GM18519 (cell line): ENCODE data around the gene TAMM41.
"Not testable (repeated sequence)": the region's sequence is repeated elsewhere in the genome, so short reads cannot be mapped to it uniquely, and the experiment has no call there.

ENCODE experiments used
- ATAC-seq: cut with Tn5 transposase; IDR thresholded peaks from one replicate; pipeline ENCODE4 v1.9.1; 2021; ENCODE audit warnings: mild to moderate bottlenecking, moderate library complexity; ENCODE audit not compliant: unreplicated experiment, low FRiP score

The TAMM41 gene

GRCh38 chr3:11846281-11847266, at the start of gene TAMM41:
Gene TAMM41, minus strand, starts transcription at chr3:11846885. Its CDS starts 249 bp downstream, at chr3:11846636.
- peak; percentile 100 for ATAC-seq

GRCh38 chr3:11878837-11879236, 32.2 kb upstream of the TAMM41 start:
- ATAC-seq = no peak

- not testable (repeated sequence) for ATAC-seq
Observed at GRCh38 chr3:11874707-11875106, 28.0 kb upstream of the TAMM41 start.

GRCh38 chr3:11863739-11864138, 17.1 kb upstream of the TAMM41 start:
- ATAC-seq = not testable (repeated sequence)

GRCh38 chr3:11862584-11862983, 15.9 kb upstream of the TAMM41 start:
- not testable (repeated sequence) for ATAC-seq

GRCh38 chr3:11862145-11862544, 15.5 kb upstream of the TAMM41 start:
- not testable (repeated sequence) for ATAC-seq

GRCh38 chr3:11860213-11860612, 13.5 kb upstream of the TAMM41 start:
- not testable (repeated sequence) for ATAC-seq

- ATAC-seq = no peak
Observed at GRCh38 chr3:11853450-11853849, 6.8 kb upstream of the TAMM41 start.

GRCh38 chr3:11850003-11850402, 3.3 kb upstream of the TAMM41 start:
- ATAC-seq = no peak

- no peak for ATAC-seq
Observed at GRCh38 chr3:11847607-11848006, 922 bp upstream of the TAMM41 start.

GRCh38 chr3:11845651-11846050, 1.0 kb downstream of the TAMM41 start:
- no peak for ATAC-seq

- ATAC-seq = no peak
Observed at GRCh38 chr3:11844891-11845290, 1.8 kb downstream of the TAMM41 start.

- ATAC-seq = no peak
Observed at GRCh38 chr3:11835028-11835639, 11.6 kb downstream of the TAMM41 start.

GRCh38 chr3:11832981-11833905, 13.4 kb downstream of the TAMM41 start:
- ATAC-seq = no peak

GRCh38 chr3:11829416-11829815, 17.3 kb downstream of the TAMM41 start:
- ATAC-seq = no peak

- no peak for ATAC-seq
Observed at GRCh38 chr3:11826628-11827265, 19.9 kb downstream of the TAMM41 start.

- no peak for ATAC-seq
Observed at GRCh38 chr3:11825301-11825700, 21.4 kb downstream of the TAMM41 start.

GRCh38 chr3:11820531-11821041, 26.1 kb downstream of the TAMM41 start:
- no peak for ATAC-seq

- no peak for ATAC-seq
Observed at GRCh38 chr3:11819146-11819689, 27.5 kb downstream of the TAMM41 start.

GRCh38 chr3:11818033-11818432, 28.7 kb downstream of the TAMM41 start:
- ATAC-seq = no peak
